ENCODE results near the gene MBOAT2.

Gene MBOAT2

DNA sequence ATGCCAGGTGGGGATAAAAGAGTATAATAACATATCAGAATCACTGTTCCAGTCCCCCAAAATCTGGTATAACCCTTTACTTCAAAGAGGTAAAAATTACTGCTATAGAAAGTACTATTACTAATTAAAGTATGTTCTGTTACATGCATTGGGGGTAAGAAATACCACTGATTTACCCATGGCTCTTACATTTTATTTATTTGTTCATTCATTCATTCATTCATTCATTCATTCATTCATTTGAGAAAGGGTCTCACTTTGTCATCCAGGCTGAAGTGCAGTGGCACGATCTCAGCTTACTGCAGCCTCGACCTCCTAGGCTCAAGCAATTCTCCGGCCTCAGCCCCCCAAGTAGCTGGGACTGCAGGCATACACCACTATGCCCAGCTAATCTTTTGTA, 74.4 kb downstream of the MBOAT2 start:
- TF ChIP-seq, protein P1, sequence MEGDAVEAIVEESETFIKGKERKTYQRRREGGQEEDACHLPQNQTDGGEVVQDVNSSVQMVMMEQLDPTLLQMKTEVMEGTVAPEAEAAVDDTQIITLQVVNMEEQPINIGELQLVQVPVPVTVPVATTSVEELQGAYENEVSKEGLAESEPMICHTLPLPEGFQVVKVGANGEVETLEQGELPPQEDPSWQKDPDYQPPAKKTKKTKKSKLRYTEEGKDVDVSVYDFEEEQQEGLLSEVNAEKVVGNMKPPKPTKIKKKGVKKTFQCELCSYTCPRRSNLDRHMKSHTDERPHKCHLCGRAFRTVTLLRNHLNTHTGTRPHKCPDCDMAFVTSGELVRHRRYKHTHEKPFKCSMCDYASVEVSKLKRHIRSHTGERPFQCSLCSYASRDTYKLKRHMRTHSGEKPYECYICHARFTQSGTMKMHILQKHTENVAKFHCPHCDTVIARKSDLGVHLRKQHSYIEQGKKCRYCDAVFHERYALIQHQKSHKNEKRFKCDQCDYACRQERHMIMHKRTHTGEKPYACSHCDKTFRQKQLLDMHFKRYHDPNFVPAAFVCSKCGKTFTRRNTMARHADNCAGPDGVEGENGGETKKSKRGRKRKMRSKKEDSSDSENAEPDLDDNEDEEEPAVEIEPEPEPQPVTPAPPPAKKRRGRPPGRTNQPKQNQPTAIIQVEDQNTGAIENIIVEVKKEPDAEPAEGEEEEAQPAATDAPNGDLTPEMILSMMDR (IDR thresholded peaks at IDR 0.05), result no peak

DNA sequence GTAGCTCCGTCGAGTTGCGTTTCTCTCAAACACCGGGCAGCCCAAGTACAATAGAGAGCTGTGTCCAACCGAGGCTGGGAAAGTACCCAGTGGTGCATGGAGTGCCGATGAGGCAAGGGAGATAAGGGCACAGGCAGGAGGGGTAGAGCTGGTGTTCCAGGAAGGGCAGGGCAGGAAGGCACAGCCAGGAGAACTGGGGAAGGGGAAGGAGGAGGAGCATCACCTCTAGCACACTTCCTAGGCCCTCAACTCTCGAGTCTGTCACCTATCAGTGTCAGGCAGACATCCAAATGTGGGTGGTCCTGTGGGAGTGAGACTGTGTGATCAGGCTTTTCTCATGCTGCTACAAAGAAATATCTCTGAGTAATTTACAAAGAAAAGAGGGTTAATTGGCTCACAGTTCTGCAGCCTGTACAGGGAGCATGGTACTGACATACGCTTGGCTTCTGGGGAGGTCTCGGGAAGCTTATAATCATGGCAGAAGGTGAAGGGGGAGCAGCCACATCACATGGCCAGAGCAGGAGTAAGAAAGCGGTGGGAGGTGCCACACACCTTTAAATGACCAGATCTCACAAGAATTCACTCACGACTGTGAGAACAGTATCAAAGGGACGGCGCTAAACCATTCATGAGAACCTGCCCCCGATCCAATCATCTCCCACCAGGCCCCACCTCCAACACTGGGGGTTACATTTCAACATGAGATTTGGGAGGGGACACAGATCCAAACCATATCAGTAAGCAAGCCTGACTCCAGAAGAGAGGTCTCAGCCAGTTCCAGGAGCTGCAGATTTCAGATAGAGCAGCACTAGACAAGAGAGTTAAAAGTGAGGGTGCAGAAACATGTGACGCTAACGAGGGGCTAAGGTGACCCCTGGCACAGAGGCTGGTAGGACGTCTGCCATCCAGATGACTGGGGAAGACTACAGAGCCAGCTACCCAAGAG, 75.7 kb downstream of the MBOAT2 start:
- TF ChIP-seq, protein P1 (IDR thresholded peaks at IDR 0.05), result no peak

DNA sequence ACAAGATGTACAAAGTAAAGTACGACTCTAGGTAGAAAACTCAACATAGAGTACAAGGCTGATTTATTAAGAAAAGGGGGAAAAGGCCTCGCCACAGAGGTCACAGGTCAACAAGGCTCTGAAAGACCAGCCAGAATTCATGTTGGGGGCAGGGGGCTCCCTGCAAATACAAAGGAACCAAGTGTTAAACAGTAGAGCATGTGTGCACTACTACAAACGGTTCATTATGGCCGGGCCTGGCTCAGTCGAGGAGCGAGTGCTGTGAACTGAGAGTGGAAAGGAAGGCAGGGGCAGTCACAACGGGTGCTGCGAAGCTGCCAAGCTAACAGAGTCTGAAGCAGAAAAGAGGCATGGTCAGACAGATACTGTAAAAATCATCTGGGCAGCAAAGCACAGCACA, 77.1 kb downstream of the MBOAT2 start:
- TF ChIP-seq, protein P1 (IDR thresholded peaks at IDR 0.05), result no peak

DNA sequence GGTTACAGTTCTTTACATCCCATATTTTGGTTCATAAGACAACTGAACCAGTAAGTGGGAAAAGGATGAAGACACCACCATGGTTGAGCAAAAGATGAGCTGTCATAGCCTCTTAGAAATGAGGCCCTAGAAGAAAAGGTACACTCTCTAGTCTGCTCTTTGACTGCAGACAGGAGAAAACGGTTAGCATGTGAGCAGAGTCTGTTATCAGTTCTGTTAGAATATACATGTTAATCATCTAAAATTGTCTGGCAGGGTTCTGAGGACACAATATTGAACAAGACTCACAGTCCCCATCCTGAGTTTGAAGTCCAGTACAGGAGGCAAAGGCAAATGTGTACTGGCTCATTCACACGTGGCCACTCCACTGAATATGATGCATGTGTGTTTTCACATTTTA, 78.1 kb downstream of the MBOAT2 start:
- TF ChIP-seq, protein P1 (IDR thresholded peaks at IDR 0.05), result no peak

DNA sequence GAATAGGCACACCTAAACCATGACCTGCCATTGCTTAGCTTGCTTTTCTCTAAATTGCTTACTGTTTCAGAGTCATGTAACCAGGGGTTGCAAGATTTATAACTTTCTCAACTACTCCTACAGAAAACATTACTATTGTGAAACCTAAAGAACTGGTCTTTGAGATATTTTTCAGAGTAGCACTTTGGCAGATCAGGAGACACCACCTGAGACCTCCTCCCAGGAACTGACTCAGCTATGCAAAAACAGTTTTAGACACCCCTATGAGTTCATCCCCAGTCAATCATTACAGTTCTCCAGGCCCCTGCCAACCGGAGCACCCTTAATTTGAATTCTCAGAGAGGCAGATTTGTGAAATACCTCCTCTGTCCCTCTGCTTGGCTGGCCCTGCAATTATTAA, 80.3 kb downstream of the MBOAT2 start:
- TF ChIP-seq, protein P1 (IDR thresholded peaks at IDR 0.05), result no peak

GRCh38 chr2:8922431-8922830, 81.1 kb downstream of the MBOAT2 start:
- TF ChIP-seq, protein P1 (IDR thresholded peaks at IDR 0.05), result no peak

DNA sequence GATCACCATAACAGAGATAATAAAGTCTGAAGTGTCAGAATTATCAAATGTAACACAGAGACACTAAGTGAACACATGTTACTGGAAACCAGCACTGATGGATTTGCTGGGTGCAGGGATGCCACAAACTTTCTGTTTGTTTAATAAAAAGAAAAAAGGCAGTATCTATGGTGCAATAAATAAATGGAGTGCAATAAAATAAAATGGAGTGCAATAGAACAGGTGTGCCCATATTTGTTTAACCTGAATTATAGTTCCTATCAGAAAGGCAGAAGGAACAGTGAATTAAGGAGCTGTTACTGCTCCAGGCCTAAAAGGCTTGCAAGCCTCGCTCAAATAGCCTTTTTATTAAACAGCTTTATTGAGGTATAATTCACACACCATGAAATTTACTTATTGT, 85.1 kb downstream of the MBOAT2 start:
- TF ChIP-seq, protein P1 (IDR thresholded peaks at IDR 0.05), result no peak

All from LNCAP (cell line).